Body of pancreas (tissue), 4 donors: ENCODE results near the gene NCSTN.

Source experiments
- CTCF ChIP-seq, 7 experiments: fragments of 450-650 bp in 4 of 7; fragments of 200-600 bp in 3 of 7; sonication (generic) in 3 of 7; IDR thresholded peaks; one replicate each; pipeline ENCODE4 v1.5.1; 2016 to 2019; ENCODE audit warnings: antibody characterized with exemption in 7 of 7
- POLR2A ChIP-seq, 3 donors: fragments of 450-650 bp; IDR thresholded peaks; one replicate each; pipeline ENCODE4 v1.6.1; 2016; ENCODE audit warnings: antibody characterized with exemption in 3 of 3, mild to moderate bottlenecking in 2 of 3

GRCh38 chr1:160373696-160374095 is 30.5 kb downstream of the NCSTN start:
- no peak for TF ChIP-seq CTCF (IDR thresholded peaks at IDR 0.05)
- no peak for TF ChIP-seq POLR2A (IDR thresholded peaks at IDR 0.05)
